AG20443 (cell line): ENCODE measurements around the gene PGAP6.
A peak's percentile ranks its signal among the peaks of the same experiment; 100 is the strongest.
"Not testable (repeated sequence)": the region's sequence is repeated elsewhere in the genome, so short reads cannot be mapped to it uniquely, and the experiment has no call there.

Source experiments
- DNase-seq: peaks from one replicate; pipeline ENCODE4 v3.0.0; 2012; ENCODE audit warnings: low spot score, mixed read lengths

The PGAP6 gene

GRCh38 chr16:364595-365491 is 16.9 kb downstream of the PGAP6 start:
- DNase-seq, result peak; percentile 49

- DNase-seq, result no peak
These were observed 17.9 kb downstream of the PGAP6 start for GRCh38 chr16:363766-364490.

GRCh38 chr16:363110-363765 is 18.5 kb downstream of the PGAP6 start:
- DNase-seq, result no peak

- DNase-seq, result not testable (repeated sequence)
These were observed 19.1 kb downstream of the PGAP6 start for GRCh38 chr16:362702-362999.

GRCh38 chr16:361872-362701 is 19.7 kb downstream of the PGAP6 start:
- peak; percentile 90 for DNase-seq

GRCh38 chr16:361341-361871 is 20.4 kb downstream of the PGAP6 start:
- DNase-seq, result no peak

- DNase-seq, result no peak
These were observed 21.0 kb downstream of the PGAP6 start for GRCh38 chr16:360698-361336.

- DNase-seq, result no peak
These were observed 21.7 kb downstream of the PGAP6 start for GRCh38 chr16:359871-360697.

GRCh38 chr16:359067-359763 is 22.6 kb downstream of the PGAP6 start:
- no peak for DNase-seq

- no peak for DNase-seq
These were observed 25.0 kb downstream of the PGAP6 start for GRCh38 chr16:356741-357140.

- no peak for DNase-seq
These were observed 26.8 kb downstream of the PGAP6 start for GRCh38 chr16:354971-355461.

GRCh38 chr16:354291-354881 is 27.4 kb downstream of the PGAP6 start:
- no peak for DNase-seq

GRCh38 chr16:353404-354290 is 28.1 kb downstream of the PGAP6 start:
- DNase-seq, result no peak

GRCh38 chr16:352547-353403 is 29.0 kb downstream of the PGAP6 start, which contains the start of gene AXIN1:
AXIN1 (minus strand) TSS chr16:352723; CDS start chr16:347025, 5,698 bp downstream.
- peak; percentile 95 for DNase-seq

GRCh38 chr16:351804-352520 is 29.8 kb downstream of the PGAP6 start:
- peak; percentile 67 for DNase-seq

- DNase-seq, result no peak
These were observed 31.6 kb downstream of the PGAP6 start for GRCh38 chr16:350203-350602.
